Effector CD4-positive, alpha-beta T cell (primary cell): ENCODE data around the gene ZSCAN31.
A peak's percentile ranks its signal among the peaks of the same experiment; 100 is the strongest.
"Not testable (repeated sequence)": the region's sequence is repeated elsewhere in the genome, so short reads cannot be mapped to it uniquely, and the experiment has no call there.

Experiments
- DNase-seq: peaks from one replicate; pipeline ENCODE4 v3.0.0-alpha.2; 2020

Gene ZSCAN31

GRCh38 chr6:28312939-28313338 lies 23.0 kb downstream of the ZSCAN31 start:
- no peak for DNase-seq

GRCh38 chr6:28311139-28311823 lies 24.7 kb downstream of the ZSCAN31 start:
- DNase-seq: no peak

- not testable (repeated sequence) for DNase-seq
These were observed 29.6 kb downstream of the ZSCAN31 start for GRCh38 chr6:28306363-28306762.

- DNase-seq: no peak
These were observed 32.4 kb downstream of the ZSCAN31 start for GRCh38 chr6:28303570-28303969.

- no peak for DNase-seq
These were observed 39.4 kb downstream of the ZSCAN31 start for GRCh38 chr6:28296520-28297060.

- no peak for DNase-seq
These were observed 40.6 kb downstream of the ZSCAN31 start for GRCh38 chr6:28295326-28295725.

- DNase-seq: no peak
These were observed 44.4 kb downstream of the ZSCAN31 start for GRCh38 chr6:28291573-28291972.

GRCh38 chr6:28282926-28283325 lies 53.0 kb downstream of the ZSCAN31 start:
- no peak for DNase-seq

- peak; percentile 6 for DNase-seq
These were observed 54.5 kb downstream of the ZSCAN31 start, which contains the start of gene PGBD1 for GRCh38 chr6:28281288-28282064. PGBD1 (plus strand) TSS chr6:28281572; CDS start chr6:28283814, 2,242 bp downstream.

- no peak for DNase-seq
These were observed 55.2 kb downstream of the ZSCAN31 start for GRCh38 chr6:28280595-28281287.

- DNase-seq: no peak
These were observed 58.2 kb downstream of the ZSCAN31 start for GRCh38 chr6:28277746-28278145.

GRCh38 chr6:28274888-28275287 lies 61.1 kb downstream of the ZSCAN31 start:
- DNase-seq: no peak
